GM18520 (cell line): ENCODE results near the gene PRKCD.

Experiments
- ATAC-seq: cut with Tn5 transposase; IDR thresholded peaks from one replicate; pipeline ENCODE4 v1.9.1; 2021; ENCODE audit not compliant: unreplicated experiment

Gene PRKCD

GRCh38 chr3:53230789-53231188 is 69.8 kb downstream of the PRKCD start:
- no peak for ATAC-seq

GRCh38 chr3:53231532-53232511 is 70.8 kb downstream of the PRKCD start:
- ATAC-seq: no peak

GRCh38 chr3:53232641-53233377 is 71.8 kb downstream of the PRKCD start:
- ATAC-seq: no peak

GRCh38 chr3:53234130-53234840 is 73.3 kb downstream of the PRKCD start:
- ATAC-seq: no peak

GRCh38 chr3:53234841-53235232 is 73.8 kb downstream of the PRKCD start:
- no peak for ATAC-seq

- no peak for ATAC-seq
These were observed 74.5 kb downstream of the PRKCD start for GRCh38 chr3:53235545-53235944.

GRCh38 chr3:53236112-53236841 is 75.3 kb downstream of the PRKCD start:
- ATAC-seq: no peak

- no peak for ATAC-seq
These were observed 77.2 kb downstream of the PRKCD start for GRCh38 chr3:53238051-53238850.

- ATAC-seq: no peak
These were observed 77.9 kb downstream of the PRKCD start for GRCh38 chr3:53238886-53239285.

GRCh38 chr3:53239800-53240199 is 78.8 kb downstream of the PRKCD start:
- ATAC-seq: no peak

GRCh38 chr3:53240989-53241972 is 80.3 kb downstream of the PRKCD start:
- no peak for ATAC-seq

GRCh38 chr3:53242155-53242554 is 81.1 kb downstream of the PRKCD start:
- no peak for ATAC-seq
